Putamen (tissue), 1 donor: Measurements from ENCODE around the gene RAI14.
"Not testable (repeated sequence)": the region's sequence is repeated elsewhere in the genome, so short reads cannot be mapped to it uniquely, and the experiment has no call there.

Experiments used
- DNase-seq: peaks from one replicate; pipeline ENCODE4 v3.0.0-alpha.2; 2016; ENCODE audit warnings: low spot score

Gene RAI14

DNA sequence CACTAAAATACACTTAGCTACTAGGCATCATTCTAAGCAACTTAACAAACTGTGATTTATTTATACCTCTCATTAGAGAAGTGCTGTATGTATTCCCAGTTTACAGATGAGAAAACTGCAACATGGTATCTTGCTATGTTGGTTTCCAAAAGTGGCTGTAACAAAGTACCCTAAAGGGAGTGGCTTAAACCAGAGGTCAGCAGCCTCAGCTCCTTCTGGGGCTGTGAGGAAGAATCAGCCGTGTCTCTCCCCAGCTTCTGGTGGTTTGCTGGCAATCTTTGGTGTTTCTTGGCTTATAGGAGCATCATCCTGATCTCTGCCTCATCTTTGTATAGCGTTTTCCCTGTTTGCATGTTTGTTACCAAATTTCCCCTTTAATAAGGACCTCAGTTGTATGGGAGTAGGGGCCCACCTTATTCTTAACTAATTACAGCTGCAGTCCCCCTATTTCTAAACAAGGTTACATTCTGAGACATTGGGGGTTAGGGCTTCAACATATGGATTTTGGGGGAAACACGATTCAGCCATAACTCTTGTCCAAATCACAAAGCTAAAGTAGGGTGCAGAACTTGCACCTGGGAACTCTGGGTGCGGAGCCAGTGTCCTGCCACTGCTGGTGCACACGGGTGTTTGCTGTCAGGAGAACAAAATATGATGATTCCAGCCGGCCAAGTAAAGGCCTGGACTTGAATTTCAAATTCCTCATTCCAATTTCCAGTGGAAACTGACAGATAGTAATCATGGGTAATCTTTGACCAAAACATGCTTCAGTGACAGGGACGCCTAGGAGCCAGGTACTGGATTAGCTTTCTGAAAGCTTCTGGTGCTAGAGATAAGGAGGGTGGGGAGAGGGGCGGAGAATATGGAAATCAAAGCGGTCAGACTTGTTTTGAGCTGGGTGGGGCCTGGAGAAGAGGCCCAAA is 43.3 kb downstream of the RAI14 start:
- no peak for DNase-seq

DNA sequence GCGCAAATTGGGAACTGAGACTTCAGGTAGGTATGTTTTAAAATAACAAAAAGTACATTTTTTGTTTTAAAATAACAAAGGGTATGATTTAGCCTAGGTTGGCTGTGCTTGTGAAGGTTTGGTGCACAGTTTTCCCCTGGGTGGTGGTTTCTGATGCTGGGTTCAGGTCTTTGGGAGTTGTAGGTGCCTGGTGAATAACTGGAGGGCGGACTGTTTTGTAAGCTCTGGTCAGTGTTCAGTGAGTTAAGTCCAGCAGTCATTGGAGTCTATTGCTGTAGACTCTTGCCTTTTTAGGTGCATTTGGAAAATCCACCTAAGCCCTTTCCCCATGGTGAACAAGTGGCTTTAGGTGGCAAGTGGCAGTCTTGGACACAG is 43.9 kb downstream of the RAI14 start:
- no peak for DNase-seq

DNA sequence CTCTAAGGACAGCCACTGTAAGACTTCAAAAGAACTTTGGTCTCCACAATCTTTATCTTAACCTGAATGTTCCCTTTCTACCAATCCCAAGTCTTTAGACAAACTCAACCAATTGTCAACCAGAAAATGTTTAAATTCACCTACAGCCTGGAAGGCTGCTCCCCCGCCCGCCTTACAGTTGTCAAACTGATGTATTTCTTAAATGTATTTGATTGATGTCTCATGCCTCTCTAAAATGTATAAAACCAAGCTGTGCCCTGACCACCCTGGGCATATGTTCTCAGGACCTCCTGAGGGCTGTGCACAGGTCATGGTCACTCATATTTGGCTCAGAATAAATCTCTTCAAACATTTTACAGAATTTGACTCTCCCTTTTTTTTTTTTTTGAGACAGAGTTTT is 45.3 kb downstream of the RAI14 start:
- not testable (repeated sequence) for DNase-seq

DNA sequence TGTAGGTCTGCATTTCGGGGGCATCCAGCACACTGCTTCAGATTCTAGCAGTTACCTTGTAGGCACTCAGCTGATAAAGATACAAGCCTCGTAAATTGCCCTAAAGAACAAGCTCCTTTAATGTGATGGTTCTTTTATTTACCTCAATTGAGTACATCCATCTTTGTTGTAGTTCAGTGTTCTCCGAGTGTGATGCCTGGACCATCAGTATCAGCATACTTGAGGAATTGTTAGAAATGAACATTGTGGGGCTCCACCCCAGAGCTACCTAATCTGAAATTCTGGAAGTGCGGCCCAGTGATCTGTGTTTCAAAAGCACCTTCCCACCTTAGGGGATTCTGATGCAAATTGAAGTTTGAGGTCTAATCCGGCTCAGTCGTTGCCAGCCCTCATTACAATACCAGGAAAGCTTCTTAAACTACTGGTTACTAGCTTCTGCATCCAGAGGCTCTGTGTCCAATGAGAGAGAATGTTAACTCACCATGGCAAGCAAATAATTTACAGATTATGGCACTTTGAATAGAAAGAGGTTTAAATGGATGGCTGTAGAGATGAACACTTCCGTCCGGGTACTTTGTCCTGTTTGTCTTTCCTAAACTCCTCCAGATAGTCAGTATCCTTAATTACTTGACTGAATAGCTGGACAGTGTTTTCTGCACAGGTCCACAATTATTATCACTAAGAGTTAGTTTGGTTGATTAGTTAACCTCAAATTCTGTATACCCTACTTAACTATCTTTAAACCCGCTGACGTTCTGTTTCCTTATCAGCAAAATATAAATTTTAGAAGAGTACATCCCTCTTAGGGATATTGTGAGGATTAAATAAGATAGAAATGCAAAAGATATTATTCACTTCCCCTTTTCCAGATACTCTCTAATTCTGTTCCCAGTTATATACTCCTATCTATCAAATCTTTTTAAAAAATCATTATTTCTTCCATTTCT is 47.9 kb downstream of the RAI14 start:
- no peak for DNase-seq

DNA sequence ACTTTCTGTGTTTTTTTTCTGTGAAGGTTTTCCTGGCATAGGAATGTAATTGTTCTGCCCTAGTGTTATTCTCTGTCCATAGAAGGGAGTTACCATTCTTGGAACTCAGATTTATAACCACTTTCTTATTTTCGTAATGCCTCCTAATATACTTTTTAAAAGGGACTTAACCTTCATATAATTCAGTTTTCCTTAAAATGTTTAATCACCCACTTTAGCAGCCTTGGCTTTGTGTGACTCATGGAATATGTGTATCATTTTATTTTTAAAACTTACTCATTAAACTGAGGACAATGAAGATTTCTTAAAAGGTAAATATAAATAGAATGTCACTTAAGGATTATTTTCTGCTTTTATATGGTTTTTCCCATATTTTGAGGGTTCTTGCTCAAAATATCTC is 50.0 kb downstream of the RAI14 start:
- no peak for DNase-seq

DNA sequence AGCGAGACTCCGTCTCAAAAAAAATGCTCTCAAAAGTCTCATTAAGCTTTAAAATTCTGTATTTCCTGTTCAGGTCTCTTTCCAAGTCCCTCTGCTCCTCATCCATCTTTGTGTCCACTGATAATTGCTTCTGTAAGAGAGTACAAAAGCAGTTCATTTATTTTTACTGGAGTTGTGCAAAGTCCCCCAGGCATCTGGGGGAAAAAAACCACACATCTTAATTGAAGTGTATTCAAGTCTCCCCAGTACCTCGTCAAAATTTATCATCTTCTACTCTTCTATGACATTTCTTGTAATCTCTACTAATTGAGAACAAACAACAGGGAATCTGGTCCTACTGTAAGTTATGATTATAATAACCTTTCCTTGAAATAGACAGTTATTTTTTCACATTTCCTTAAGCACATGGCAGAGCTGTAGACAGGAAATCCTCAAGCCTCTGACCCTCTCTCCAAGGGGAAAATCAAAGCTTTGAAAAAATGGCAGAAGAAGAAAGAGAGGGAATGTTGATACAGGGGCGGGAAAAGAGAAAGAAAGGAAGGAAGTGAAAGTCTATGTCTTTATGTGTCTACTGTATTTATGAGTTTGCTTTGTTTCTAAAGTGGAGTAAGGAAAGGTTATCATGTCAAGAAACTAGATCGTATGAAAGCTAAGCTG is 51.5 kb downstream of the RAI14 start:
- DNase-seq: no peak

DNA sequence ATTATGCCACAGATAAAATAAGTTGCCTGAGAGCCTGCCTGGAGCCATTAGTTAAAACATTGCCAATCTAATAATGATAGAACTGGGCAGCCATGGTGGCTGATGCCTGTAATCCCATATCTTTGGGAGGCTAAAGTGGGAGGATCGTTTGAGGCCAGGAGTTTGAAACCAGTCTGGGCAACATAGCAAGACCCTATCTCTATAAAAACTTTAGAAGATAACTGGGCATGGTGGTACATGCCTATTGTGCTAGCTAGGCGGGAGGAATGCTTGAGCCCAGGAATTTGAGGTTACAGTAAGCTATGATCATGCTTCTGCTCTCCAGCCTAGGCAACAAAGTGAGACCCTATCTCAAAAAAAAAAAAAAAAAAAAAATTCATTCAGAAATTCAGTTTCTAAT is 52.6 kb downstream of the RAI14 start:
- DNase-seq: no peak

DNA sequence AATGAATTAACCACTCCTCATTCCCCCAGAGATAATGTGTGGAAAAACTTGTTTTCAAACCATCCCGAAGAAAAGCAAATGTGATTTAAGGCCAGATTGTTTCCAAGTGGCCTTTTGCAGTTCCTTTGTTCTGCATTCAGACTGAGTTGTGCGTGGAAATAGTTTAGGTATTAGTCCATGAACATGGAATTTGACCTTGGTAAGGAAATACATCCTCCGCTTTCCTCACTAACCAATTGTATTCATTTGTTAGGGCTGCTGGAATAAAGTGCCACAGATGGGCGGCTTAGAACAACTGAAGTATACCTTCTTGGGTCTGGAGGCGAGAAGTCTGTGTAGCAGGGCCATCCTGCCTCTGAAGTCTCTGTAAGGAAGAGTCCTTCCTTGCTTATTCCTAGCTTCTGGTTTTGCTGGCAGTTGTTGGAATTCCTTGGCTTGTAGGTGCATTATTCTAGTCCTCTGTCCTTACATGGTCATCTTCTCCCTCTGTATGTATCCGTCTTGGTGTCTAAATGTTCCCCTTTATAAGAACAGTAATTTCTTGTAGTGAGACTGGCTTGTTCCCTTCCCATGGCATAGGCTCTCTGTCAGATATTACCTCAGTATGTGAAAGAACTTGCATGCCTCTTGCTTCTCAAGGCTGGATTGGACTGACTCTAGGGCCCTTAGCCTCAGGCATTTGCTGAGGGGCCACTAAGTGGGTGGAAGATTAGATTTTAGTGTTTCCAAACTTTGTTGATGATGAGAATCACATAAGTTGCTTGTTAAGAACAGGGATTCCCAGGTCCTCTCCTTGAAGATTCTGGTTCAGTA is 53.9 kb downstream of the RAI14 start:
- DNase-seq: no peak

DNA sequence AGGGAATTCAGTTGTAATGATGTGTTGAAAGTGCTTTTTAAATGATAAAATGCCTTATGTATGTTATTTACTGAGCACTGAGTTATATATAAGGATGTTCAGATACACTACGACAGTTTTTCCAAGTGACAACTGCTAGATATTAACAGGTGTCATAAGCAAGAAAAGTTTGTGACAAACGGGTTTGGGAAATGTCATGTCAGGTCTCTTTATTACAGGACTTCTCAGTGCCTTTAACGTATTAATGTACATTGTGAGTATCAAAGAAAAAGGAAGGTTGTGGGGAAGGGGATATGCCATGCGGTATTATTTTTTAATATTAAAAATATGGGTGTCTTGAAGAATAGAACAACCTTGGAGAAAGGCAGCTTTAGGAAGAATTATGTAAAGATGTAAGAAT is 56.4 kb downstream of the RAI14 start:
- DNase-seq: no peak

DNA sequence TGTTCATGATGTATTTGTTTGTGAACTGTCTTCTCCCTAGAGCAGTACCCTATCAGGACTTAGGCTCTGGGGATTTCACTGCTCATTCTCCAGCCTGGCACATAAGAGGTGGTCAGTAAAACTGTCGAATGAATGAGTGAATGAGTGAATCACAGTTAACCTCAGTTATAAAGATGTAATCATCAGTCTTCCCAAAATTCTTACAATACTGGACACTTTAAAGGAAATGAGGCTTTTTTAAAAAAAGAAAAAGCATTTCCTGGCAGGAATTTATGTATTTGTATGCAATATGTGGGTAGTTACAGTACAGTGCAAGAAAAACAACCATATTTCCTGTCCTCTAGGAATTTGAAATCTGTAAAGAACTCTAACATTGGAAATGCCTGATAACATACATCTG is 59.6 kb downstream of the RAI14 start:
- no peak for DNase-seq

DNA sequence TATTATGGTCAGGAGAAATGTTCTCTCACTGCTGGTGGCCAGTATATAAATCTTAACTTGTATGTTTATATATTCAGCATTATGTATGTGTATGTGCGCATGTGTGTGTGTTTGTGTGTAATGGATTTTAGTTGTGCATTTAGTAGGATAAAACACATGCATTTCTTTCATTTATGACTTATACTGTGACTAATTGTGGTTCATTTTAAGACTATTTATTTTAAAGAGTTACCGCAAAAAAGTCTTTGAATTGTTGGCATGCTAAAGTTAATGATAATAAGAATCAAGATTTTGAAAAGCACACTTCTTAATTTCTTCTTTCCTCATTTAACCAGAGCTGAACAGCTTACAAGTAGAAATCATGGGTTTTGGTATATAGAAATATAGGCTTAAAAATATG is 60.9 kb downstream of the RAI14 start:
- DNase-seq: no peak

DNA sequence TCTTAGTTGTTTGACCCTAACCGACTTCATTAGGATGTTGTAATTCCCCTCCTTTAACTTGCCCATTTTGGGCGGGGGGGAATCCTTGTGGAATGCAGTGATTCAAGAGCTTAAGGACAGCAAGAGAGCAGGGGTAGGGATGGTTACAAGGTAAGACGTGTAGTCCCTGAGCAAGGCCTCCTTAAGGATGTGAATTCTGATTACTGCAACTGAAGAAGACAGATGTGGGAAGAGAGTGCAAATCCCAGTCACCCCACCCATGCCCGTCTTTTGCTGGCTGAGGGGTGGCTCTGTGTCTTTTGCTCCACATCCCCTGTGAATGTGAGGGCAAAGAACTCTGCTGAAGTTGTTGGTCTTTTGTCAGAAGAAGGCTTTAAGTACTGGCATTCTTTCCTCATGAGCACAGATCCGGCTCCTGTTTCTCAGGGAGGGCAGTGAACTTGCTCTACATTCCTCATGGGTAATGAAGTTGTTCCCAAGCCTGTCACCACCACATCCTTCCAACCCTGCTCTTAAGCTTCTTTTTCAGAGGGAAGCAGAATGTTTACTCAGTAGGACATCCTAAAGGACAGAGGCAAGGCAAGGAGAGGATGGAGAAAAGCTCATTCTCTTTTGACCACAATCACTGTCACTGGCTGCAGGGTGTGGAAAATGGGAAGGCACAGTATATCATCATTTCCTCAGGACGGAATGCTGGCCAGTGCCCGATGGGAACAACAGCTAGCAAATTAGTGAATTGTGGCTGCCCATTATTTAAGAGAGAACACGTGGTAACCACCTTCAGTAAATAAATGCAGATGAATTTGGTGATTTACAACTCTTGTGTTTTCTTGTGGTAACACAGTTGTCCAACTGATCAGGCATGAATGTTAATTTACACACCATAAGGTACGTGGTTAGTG is 61.5 kb downstream of the RAI14 start:
- DNase-seq: no peak

DNA sequence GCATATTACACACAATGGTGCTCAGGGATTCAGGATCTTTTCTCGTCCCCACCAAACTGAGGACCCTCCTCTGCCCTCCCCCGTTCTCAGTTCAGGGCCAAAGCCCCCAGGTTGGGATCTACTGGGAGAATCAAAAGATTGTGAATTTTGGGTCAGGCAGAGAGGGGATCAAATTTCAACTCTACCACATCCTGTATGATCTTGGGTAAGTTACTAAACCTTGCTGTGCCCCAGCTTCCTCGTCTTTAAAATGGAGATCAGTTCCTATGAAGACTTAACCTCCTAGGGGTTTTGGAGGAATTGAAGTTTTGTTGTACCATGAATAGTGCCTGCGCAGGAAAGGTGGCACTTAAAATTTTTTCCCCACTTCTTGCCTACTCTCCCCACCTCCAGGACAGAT is 62.4 kb downstream of the RAI14 start:
- no peak for DNase-seq

DNA sequence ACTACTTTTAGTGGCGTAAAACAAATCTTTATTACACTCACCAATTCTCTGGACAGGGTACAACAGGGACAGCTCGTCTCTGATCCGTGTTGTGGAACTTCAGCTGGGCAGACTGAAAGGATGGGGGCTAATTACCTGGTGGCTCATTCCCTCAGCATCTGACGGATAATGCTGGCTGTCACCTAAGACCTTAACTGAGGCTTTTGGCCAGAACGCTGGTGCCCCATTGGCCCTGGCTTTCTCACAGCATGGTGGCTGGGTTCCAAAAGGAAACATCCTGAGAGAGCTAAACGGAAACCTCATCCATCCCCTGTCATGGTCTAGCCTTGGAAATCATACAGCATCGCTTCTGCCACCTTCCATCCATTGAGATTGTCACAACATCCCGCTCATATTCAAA is 62.9 kb downstream of the RAI14 start:
- DNase-seq: no peak

DNA sequence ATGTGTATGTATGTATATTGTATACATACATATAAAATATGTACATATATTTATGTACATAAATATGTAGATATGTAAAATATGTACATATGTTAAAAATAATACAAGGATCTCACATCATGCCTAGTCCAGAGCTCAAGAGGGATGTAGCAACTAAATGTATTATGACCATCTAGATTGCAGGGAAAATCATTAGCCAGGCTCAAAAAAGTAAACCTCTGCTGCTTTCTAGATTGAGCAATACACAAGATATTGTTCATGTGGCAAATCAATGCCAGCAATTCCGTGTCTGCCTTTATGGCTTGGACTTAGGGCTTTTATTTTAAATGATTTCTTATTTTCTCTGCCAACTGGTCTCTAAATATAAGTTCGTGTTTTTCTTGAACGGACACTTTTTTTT is 65.2 kb downstream of the RAI14 start:
- DNase-seq: no peak

DNA sequence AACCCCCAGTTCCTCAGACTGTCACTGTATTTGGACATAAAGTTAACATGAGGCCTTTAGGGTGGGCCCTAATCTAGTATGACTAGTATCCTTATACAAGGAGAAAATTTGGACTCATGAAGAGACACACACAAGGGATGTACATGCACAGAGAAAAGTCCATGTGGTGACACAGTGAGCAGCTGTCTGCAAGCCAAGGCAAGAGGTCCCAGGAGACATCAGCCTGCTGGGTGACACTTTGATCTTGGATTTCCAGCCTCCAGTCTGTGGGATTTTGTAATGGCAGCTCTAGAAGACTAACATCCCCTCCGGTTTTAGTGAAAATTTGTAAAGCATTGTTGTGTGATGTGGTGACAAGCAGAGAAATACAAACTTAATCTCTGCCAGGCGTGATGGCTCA is 66.1 kb downstream of the RAI14 start:
- DNase-seq: no peak

DNA sequence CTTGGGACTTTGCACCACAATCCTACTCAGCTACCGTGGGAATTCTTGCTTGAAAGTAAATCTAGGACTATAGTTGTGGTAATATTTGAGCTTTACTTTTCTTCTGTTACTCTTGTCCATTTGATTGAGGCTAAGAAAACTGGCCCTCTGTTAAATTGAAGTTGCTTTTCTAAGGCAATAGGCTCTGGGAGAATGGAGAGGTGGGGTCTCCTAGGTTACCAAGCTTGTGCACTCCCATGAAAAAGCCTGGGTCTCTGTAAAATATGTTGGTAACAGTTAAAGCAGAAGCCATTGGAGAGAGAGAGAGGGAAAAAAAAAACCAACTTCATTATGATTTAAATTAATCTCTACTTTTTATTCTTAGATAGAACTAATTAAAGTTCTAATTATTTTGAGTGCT is 68.6 kb downstream of the RAI14 start:
- DNase-seq: no peak

DNA sequence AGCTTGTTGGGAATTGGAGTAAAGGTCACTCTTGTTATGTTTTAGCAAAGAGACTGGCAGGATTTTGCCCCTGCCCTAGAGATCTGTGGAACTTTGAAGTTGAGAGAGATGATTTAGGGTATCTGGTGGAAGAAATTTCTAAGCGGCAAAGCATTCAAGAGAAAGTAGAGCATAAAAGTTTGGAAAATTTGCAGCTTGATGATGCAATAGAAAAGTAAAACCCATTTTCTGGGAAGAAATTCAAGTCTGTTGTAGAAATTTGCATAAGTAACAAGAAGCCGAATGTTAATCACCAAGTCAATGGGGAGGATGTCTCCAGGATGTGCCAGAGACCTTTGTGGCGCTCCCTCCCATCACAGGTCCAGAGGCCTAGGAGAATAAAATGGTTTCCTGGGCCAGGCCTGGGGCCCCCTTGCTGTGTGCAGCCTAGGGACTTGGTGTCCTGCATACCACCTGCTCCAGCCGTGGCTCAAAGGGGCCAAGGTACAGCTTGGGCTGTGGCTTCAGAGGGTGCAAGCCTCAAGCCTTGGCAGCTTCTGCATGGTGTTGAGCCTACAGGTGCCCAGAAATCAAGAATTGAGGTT is 71.1 kb downstream of the RAI14 start:
- not testable (repeated sequence) for DNase-seq

DNA sequence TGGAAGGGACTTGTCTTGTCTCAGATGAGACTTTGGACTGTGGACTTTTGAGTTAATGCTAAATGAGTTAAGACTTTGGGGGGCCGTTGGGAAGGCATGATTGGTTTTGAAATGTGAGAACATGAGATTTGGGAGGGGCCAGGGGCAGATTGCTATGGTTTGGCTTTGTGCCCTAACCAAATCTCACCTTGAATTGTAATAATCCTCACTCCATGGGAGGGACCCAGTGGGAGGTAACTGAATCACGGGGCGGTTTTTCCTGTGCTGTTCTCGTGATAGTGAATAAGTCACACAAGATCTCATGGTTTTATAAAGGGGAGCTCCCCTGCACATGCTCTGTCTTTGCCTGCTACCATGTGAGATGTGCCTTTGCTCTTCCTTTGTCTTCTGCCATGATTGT is 72.1 kb downstream of the RAI14 start:
- no peak for DNase-seq
